ENCODE measurements around the gene MANSC4. TPM values are rescaled to one million over a fixed set of nuclear protein-coding genes. Genes with fewer than 3 reads are reported as not detected.

MANSC4 gene
- total and polyA plus RNA-seq, 2 donors (not counting 1 experiment from before 2014, with no cell fraction given): 0.25 TPM; not detected in 1

DNA sequence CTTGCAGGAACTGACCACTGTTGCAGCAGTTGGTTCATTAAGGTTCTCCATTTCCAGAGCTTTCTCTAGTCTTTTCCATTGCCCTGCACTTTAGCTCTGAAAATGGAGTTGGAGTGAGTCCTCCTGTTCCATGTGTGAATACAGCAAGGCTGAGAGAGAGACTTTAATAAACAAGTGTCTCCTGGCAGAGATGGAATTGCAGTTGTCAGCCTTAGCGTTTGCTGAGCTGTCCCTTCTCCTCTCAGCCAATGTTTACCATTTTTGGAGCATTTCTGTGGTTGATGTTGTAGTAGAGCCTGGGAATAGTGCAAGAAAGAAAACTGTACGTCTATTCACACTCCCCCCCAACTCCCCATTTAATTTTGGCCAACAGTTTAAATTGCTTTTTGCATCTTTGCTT, 7.5 kb upstream of the MANSC4 start:
- WGBS (ENCODE audit: insufficient coverage): no CpG with 5 or more reads among the region's 2 CpGs
- no peaks in the 10 kb centered on the region for H3K4me1 ChIP-seq (ENCODE audit: control insufficient read depth in 2 of 2, insufficient read depth in 2 of 2, low read length in 2 of 2)
- no peak overlapping the region for H3K4me2 ChIP-seq (replicated peaks; ENCODE audit: low read depth, low read length, poor library complexity, severe bottlenecking)
- H3K9me3 ChIP-seq (ENCODE audit: control extremely low read depth in 1 of 3, control insufficient read depth in 2 of 3, insufficient read depth in 1 of 3, low read length in 2 of 3): no peaks in the 10 kb centered on the region
- no peak overlapping the region for H3K4me3 ChIP-seq (ENCODE audit: control extremely low read depth in 1 of 5, extremely low read depth in 1 of 5, insufficient read depth in 1 of 5, low read depth in 2 of 5, low read length in 4 of 5)
- Mint-ChIP-seq H3K27me3 (no peaks in the 10 kb centered on the region), H3K4me1 (peaks cover 14% of the 10 kb centered on the region), H3K27ac (no peak overlapping the region), H3K4me3 (no peak overlapping the region), H3K9me3 (ENCODE audit: insufficient read depth) (no peaks in the 10 kb centered on the region)
- TF ChIP-seq, protein P1, sequence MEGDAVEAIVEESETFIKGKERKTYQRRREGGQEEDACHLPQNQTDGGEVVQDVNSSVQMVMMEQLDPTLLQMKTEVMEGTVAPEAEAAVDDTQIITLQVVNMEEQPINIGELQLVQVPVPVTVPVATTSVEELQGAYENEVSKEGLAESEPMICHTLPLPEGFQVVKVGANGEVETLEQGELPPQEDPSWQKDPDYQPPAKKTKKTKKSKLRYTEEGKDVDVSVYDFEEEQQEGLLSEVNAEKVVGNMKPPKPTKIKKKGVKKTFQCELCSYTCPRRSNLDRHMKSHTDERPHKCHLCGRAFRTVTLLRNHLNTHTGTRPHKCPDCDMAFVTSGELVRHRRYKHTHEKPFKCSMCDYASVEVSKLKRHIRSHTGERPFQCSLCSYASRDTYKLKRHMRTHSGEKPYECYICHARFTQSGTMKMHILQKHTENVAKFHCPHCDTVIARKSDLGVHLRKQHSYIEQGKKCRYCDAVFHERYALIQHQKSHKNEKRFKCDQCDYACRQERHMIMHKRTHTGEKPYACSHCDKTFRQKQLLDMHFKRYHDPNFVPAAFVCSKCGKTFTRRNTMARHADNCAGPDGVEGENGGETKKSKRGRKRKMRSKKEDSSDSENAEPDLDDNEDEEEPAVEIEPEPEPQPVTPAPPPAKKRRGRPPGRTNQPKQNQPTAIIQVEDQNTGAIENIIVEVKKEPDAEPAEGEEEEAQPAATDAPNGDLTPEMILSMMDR (IDR thresholded peaks at IDR 0.05): no peak
- no peak for TF ChIP-seq EZH2 (IDR thresholded peaks at IDR 0.05; ENCODE audit: borderline replicate concordance, insufficient read depth, low read depth, low read length, poor library complexity, severe bottlenecking)
- no peak overlapping the region for H3K9ac ChIP-seq (ENCODE audit: low read length)
- no peak overlapping the region for H3K27ac ChIP-seq (ENCODE audit: low read length in 2 of 2)
- H3K79me2 ChIP-seq (ENCODE audit: control insufficient read depth, insufficient read depth, low read length): peaks cover 18% of the 10 kb centered on the region
- ChIA-PET CTCF (no interaction called here), POLR2A (interaction anchor here (0.7 kb wide), 1 partner anchor 51 kb away, joined by 5 read pairs; no protein-coding TSS in a partner anchor)
- ATAC-seq (ENCODE audit: low read depth) (no peak), DNase-seq (no peak)
- H2AFZ ChIP-seq (ENCODE audit: insufficient read depth, low read depth, low read length, poor library complexity, severe bottlenecking): no peak overlapping the region
- H4K20me1 ChIP-seq (ENCODE audit: control insufficient read depth, insufficient read depth, low read length, poor library complexity, severe bottlenecking): peaks cover 6% of the 10 kb centered on the region
- intact Hi-C loops (cut with micrococcal nuclease): loop anchor here (10.0 kb wide), 1 partner anchor 263 kb away; the partner anchor contains the start of gene PPFIBP1
- peaks cover 0 to 13% of the 10 kb centered on the region in 2 experiments for H3K36me3 ChIP-seq (replicated peaks in 1 of 2; ENCODE audit: control extremely low read depth in 1 of 2, control insufficient read depth in 1 of 2, extremely low read depth in 1 of 2, insufficient read depth in 2 of 2, low read length in 1 of 2)
- H3K27me3 ChIP-seq (replicated peaks in 1 of 4; ENCODE audit: control extremely low read depth in 1 of 4, control insufficient read depth in 3 of 4, insufficient read depth in 4 of 4, low read length in 3 of 4): no peaks in the 10 kb centered on the region

GRCh38 chr12:27785882-27786570, 6.0 kb upstream of the MANSC4 start:
- H3K9me3 ChIP-seq (ENCODE audit: control extremely low read depth in 1 of 3, control insufficient read depth in 2 of 3, insufficient read depth in 1 of 3, low read length in 2 of 3): no peaks in the 10 kb centered on the region
- H3K36me3 ChIP-seq (replicated peaks in 1 of 2; ENCODE audit: control extremely low read depth in 1 of 2, control insufficient read depth in 1 of 2, extremely low read depth in 1 of 2, insufficient read depth in 2 of 2, low read length in 1 of 2): peaks cover 0 to 4% of the 10 kb centered on the region in 2 experiments
- H3K4me1 Mint-ChIP-seq: peaks cover 28% of the 10 kb centered on the region
- TF ChIP-seq, protein P1 (IDR thresholded peaks at IDR 0.05): no peak
- no peak for TF ChIP-seq EZH2 (IDR thresholded peaks at IDR 0.05; ENCODE audit: borderline replicate concordance, insufficient read depth, low read depth, low read length, poor library complexity, severe bottlenecking)
- H2AFZ ChIP-seq (ENCODE audit: insufficient read depth, low read depth, low read length, poor library complexity, severe bottlenecking): no peak overlapping the region
- POLR2A ChIA-PET: no interaction called here
- peaks cover 5% of the 10 kb centered on the region for H4K20me1 ChIP-seq (ENCODE audit: control insufficient read depth, insufficient read depth, low read length, poor library complexity, severe bottlenecking)
- peaks cover 3% of the 10 kb centered on the region in 2 donors for H3K4me1 ChIP-seq (ENCODE audit: control insufficient read depth in 2 of 2, insufficient read depth in 2 of 2, low read length in 2 of 2)
- no peaks in the 10 kb centered on the region for H3K9me3 Mint-ChIP-seq (ENCODE audit: insufficient read depth)
- no peak overlapping the region for H3K27ac ChIP-seq (ENCODE audit: low read length in 2 of 2)
- intact Hi-C loops (cut with micrococcal nuclease): loop anchor here (10.0 kb wide), 1 partner anchor 261 kb away; the partner anchor contains the start of gene PPFIBP1
- no peaks in the 10 kb centered on the region for H3K27me3 ChIP-seq (replicated peaks in 1 of 4; ENCODE audit: control extremely low read depth in 1 of 4, control insufficient read depth in 3 of 4, insufficient read depth in 4 of 4, low read length in 3 of 4)
- no peak overlapping the region for H3K27ac Mint-ChIP-seq
- CTCF ChIA-PET: no interaction called here
- ATAC-seq (ENCODE audit: low read depth) (no peak), DNase-seq (no peak)
- H3K79me2 ChIP-seq (ENCODE audit: control insufficient read depth, insufficient read depth, low read length): peaks cover 30% of the 10 kb centered on the region
- H3K27me3 Mint-ChIP-seq: no peaks in the 10 kb centered on the region
- 83% methylated on average over 1 of the region's 3 CpGs for WGBS (ENCODE audit: insufficient coverage)
- H3K4me3 Mint-ChIP-seq: no peak overlapping the region
- no peak overlapping the region for H3K4me2 ChIP-seq (replicated peaks; ENCODE audit: low read depth, low read length, poor library complexity, severe bottlenecking)
- H3K9ac ChIP-seq (ENCODE audit: low read length): no peak overlapping the region
- H3K4me3 ChIP-seq (ENCODE audit: control extremely low read depth in 1 of 5, extremely low read depth in 1 of 5, insufficient read depth in 1 of 5, low read depth in 2 of 5, low read length in 4 of 5): no peak overlapping the region
